HG03108 (cell line): Measurements from ENCODE around the gene HUNK.
"Not testable (repeated sequence)": the region's sequence is repeated elsewhere in the genome, so short reads cannot be mapped to it uniquely, and the experiment has no call there.

Experiments
- ATAC-seq: cut with Tn5 transposase; IDR thresholded peaks from one replicate; pipeline ENCODE4 v1.9.1; 2021; ENCODE audit warnings: moderate library complexity; ENCODE audit not compliant: unreplicated experiment

The HUNK gene

DNA sequence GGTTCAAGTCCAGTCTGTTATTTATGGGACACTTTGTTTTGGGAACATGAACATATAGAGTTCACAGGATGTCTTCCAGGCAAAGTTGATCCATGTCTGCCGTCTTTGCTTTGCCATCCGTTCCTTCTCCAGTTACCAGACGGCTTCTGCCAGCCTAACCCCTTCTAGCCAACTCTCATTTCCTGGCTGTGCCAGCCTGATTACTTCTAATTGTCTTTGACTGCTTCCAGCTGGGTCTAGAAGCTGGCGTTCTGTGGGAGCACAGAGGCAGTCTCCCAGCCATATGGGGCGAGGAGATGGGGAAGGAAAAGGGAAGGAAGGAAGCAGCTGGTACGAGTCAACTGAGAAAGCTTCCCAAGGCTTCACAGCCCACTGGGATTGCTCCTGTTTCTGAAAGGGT is 3.1 kb upstream of the HUNK start:
- ATAC-seq, result no peak

DNA sequence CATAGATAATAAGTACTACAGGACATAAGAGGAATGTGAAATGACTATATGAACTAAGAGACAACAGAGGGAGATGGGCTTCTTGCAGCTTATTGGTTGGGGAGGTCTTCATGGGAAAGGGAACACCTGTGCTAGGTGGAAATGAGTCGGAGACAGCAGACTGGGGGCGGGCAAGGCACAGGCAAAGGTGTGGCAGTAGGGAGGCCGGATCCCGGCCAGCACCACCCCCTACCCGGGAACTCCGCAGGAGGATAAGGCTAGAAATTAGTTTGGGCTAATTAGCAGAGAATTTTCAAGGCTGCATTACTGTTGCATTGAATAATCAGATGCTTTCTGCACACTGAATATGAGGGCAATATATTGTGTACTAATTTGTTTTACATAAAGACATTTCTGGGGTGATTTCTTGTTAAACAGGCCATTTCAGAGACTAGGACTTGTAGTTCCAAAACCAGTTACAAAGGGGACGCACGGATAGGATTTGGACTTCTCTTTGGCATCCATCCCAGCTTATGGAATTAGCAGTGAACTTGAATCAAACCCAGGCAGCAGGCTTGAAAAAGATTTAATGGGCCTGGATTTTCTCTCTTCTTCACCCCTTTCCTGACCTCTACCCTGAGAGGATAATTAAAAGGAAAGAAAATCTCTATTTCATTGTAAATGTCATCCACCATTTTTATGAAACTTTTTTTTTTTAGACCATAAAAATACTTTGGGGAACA is 2.2 kb upstream of the HUNK start:
- no peak for ATAC-seq

- ATAC-seq, result not testable (repeated sequence)
Measured at GRCh38 chr21:31871371-31871770, 1.4 kb upstream of the HUNK start.

- ATAC-seq, result no peak
Measured at GRCh38 chr21:31872072-31872451, 758 bp upstream of the HUNK start.

- ATAC-seq, result no peak
Measured at GRCh38 chr21:31873275-31873695, 465 bp downstream of the HUNK start.

- no peak for ATAC-seq
Measured at GRCh38 chr21:31873696-31874599, 1.1 kb downstream of the HUNK start.

- no peak for ATAC-seq
Measured at GRCh38 chr21:31874812-31875212, 2.0 kb downstream of the HUNK start.

- ATAC-seq, result no peak
Measured at GRCh38 chr21:31875496-31876015, 2.7 kb downstream of the HUNK start.

GRCh38 chr21:31877463-31877957 is 4.7 kb downstream of the HUNK start:
- ATAC-seq, result no peak

GRCh38 chr21:31878831-31879230 is 6.0 kb downstream of the HUNK start:
- no peak for ATAC-seq

GRCh38 chr21:31879241-31879650 is 6.4 kb downstream of the HUNK start:
- ATAC-seq, result no peak

DNA sequence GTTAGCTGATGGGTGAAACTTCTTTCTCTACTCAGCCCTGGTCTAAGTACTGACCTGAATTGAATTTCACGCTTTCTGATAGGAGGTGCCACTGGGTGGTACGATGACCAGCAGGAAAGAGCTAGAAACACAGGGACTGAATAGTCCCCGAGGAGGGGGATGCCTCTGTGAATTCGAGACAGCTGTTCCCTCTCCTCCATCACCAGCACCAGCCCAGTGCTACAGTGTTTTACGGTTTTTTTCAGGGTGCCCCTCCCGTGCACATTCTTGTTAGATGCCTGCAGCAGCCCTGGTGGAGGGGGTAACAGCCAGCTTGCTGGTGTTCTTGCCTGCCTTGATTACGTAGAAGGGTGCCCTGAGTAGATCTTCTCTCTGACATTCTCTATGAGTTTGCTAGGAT is 7.1 kb downstream of the HUNK start:
- ATAC-seq, result no peak

DNA sequence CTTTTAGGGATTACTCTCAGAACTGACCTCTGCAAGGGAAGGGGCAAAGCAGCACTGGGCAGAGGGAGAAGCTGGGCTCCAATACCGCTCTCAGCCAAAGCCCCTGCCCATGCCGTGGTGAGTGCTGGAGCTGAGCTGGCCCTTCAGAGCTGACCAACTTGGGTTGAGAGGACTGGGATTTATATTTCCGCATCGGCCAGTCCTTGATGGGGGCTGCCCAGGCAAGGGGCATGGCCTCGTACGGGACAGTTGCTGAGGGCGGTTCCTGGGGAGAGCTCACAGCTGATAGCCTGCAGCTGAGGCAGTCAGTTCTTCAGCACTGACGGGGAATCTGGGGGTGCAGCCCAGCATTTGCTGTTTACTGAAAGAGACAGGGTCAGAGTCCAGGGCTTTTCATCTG is 8.0 kb downstream of the HUNK start:
- no peak for ATAC-seq

DNA sequence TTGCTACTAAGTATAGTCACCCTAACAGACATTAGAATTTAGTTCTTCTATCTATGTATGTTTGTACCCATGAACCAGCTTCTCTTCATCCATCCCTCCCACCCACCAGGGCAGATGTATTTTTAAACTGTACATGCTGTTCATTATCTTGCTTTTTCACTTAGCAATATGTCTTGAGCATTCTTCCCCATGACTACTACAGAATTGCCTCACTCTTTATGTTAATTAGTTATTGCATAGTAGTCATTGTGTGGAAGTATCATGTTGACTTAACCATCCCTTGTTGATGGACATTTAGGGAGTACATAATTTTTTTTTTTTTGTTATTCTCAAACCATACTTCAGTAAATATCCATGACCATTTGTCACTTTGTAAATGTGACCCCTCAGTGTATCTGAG is 9.9 kb downstream of the HUNK start:
- no peak for ATAC-seq

- ATAC-seq, result no peak
Measured at GRCh38 chr21:31885146-31885545, 12.3 kb downstream of the HUNK start.

DNA sequence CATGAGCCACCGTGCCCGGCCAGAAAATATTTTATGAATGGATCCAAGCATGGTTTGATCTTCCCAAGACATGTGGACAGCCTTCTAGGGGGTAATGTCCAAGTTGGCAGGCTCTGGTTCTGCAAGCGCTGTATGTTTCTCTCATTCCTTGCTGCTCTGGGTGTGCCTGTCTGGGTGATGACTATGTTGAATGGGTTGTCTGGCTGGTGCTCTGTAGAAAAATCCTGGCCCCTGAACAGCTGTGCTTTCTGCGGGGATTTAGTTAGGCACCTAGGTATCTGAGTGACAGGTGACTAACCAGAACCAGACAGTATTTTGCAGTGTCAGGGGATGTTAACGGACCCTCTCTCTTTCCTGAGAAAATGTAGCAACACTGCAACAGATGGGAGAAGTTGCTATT is 14.1 kb downstream of the HUNK start:
- no peak for ATAC-seq

DNA sequence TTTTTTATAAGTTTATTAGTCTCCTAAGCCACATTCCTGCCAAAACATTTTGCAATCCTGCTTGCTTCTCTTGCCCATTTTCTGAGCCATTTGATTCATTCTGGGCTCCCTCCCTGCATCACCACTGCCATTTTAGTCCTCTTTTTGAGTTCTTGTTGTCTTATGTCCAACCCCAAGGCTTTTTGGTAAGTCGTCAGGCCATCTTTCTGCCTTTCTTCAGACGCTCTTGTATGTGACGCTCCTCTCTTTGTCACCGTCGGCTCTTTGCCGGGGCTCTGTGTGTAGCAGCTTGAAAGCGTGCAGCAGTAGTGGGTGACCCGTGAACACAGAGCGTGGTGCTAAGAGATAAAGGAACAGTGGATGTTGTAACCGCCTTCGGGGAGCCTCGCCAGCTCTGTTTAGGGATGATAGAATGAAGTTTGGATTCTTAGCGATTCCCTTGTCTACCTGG is 14.6 kb downstream of the HUNK start:
- no peak for ATAC-seq

DNA sequence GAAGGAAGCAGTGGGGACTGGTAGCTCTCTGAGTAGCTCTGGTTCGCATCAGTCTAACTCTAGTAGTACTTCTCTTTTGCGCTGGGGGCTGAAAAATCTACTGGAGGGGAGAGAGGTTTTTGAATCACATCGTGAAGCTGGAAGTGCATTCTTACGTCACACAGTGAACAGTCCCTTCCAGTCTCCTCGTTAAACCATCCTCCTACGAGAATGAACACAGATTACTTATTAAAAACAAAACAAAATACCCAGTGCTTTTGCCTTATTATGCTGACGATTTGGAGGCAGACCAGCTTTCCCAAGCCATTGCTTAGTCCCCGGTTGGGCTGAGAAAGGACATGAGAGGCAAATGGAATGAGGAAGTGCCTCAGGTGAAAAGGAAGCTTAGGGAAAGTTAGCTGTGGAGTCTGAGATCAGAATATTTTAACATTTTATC is 16.1 kb downstream of the HUNK start:
- ATAC-seq, result no peak

- no peak for ATAC-seq
Measured at GRCh38 chr21:31889460-31889859, 16.6 kb downstream of the HUNK start.

GRCh38 chr21:31892686-31893085 is 19.9 kb downstream of the HUNK start:
- ATAC-seq, result no peak

GRCh38 chr21:31893851-31894415 is 21.1 kb downstream of the HUNK start:
- no peak for ATAC-seq
